AG09319 (cell line): Measurements from ENCODE around the gene ERC2.

ENCODE experiments used
- DNase-seq: peaks from one replicate; pipeline ENCODE4 v3.0.0-alpha.2; 2010; ENCODE audit warnings: low read depth; ENCODE audit errors: extremely low read depth
- TF ChIP-seq, protein P1 (sequence below): IDR thresholded peaks from 2 replicates; pipeline ENCODE4 v1.5.1; 2011; ENCODE audit warnings: low read depth, mild to moderate bottlenecking, inconsistent platforms, low read length, moderate library complexity

Gene ERC2

DNA sequence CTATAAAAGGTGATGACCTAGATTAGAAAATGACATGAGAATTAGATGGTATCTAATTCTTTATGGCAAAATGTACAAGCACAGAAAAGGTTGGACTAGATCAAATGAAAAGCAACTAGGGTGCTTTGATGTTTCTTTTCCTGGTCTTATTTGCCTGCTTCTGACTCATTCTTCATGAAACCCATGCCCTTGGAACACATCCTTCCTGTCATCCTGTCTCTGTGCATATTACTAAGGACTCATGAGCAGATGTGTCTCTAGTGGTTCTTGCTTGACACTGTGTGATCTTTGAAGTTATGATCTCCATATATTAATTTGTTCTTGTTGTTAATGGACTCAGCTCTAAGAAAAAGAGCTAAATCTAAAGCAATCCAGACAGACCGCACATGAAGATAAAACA lies 314.0 kb downstream of the ERC2 start:
- TF ChIP-seq, protein P1, sequence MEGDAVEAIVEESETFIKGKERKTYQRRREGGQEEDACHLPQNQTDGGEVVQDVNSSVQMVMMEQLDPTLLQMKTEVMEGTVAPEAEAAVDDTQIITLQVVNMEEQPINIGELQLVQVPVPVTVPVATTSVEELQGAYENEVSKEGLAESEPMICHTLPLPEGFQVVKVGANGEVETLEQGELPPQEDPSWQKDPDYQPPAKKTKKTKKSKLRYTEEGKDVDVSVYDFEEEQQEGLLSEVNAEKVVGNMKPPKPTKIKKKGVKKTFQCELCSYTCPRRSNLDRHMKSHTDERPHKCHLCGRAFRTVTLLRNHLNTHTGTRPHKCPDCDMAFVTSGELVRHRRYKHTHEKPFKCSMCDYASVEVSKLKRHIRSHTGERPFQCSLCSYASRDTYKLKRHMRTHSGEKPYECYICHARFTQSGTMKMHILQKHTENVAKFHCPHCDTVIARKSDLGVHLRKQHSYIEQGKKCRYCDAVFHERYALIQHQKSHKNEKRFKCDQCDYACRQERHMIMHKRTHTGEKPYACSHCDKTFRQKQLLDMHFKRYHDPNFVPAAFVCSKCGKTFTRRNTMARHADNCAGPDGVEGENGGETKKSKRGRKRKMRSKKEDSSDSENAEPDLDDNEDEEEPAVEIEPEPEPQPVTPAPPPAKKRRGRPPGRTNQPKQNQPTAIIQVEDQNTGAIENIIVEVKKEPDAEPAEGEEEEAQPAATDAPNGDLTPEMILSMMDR, result no peak
- no peak for DNase-seq

DNA sequence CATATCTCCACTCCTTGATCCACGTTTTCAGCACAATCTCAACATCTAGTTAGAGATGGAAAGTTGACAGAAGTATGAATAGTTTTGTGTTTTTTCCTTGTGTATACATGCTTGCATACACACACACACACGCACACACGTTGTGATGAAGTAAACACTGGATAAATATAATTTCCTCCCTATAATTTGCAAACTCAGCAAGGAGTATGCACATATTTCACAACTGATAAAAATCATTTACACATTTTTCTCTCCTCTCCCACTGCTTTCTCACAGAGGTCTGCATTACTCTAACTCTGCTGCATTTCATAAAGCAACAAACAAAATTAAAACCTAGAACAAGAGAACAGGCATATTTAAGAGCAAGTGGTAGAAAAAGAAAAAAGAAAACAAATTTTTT lies 320.9 kb downstream of the ERC2 start:
- DNase-seq, result no peak
- TF ChIP-seq, protein P1, result no peak

DNA sequence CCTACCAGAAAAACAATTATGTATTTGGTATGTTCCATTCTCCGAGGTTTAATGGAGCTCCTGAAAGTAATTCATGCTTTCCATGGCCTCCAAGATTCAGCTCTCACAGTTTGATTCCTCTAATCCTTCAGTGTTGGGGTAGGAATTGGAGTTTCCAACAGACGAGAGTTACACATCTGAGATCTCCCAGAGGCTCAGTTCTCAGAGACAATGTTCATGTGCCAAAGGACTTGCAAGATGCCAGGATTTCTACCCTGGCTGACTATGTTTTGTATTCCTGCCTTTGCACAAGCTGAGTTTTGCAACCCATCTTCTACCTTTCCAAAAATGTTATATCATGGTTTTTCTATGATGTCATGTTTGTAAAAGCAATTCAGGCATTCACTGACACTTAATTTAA lies 322.9 kb downstream of the ERC2 start:
- no peak for DNase-seq
- TF ChIP-seq, protein P1, result no peak

DNA sequence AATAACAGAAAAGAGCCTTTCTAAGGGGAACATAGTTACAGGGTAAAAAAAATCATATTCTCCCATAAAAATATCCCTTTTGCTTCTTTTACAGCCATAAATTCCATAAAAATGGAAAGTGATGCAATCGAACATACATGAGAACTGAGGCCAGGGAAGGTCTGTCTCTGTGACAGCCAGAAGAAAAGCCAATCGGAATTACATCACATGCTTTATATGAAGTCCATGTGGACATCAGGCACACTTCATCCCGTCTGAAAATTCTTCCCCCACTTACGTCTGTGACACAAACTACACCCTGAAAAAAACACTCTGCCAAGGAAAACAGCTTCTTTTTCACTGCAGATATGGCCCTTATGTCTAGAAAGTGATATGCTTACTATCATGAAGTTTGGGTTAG lies 323.5 kb downstream of the ERC2 start:
- DNase-seq, result no peak
- TF ChIP-seq, protein P1, result no peak

DNA sequence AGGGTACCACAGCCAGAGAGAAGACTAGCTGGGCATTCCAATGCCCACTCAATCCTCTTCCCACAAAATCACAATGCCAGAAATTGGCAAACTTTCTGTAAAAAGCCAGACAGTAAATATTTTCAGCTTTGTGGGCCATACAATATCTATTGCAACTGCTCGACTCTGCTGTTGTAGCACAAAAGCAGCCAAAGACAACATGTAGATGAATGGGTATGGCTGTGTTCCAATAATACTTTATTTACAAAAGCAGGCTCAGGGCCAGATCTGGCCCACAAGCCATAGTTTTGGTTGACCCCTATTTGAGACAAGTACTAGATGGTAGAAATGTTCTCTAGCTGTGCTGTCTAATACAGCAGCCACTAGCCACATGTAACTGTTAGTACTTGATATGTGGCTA lies 330.9 kb downstream of the ERC2 start:
- DNase-seq, result no peak
- TF ChIP-seq, protein P1, result no peak

DNA sequence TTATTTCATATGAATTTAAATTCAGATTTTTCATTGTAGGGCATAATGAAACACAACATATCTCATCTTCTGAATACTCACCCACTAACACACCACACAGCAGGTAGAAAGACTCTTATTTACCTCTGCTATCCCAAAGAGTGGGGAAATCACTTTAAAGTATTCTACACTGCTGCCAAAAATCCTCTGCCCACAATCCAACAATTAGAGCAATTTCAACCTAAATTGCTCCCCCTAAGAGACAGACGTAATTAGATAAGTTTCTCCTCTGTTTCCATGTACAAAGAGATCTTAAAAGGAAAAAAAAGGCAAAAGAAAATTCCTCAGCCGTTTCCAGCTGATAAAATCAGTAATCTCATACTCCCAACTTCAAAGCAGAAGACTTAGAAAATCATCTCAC lies 331.8 kb downstream of the ERC2 start:
- TF ChIP-seq, protein P1, result no peak
- DNase-seq, result no peak

DNA sequence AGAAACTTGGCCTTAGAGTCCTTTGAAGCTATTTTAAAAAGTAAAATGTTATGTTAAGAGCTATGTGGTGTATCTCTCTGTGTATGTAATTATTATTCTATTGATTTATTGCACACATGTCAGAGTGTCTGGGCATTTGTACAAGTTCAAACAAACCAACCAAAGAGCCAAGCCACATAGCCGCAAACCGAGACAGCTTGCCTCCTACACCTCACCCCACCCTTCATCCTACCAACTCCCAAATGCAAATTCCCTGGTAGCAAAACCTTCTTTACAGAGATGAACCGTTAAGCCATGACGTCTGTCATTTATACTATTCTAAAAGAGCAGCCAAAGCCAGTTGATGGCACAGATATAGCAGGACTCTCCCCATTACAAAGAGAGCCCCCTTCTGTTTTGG lies 332.3 kb downstream of the ERC2 start:
- no peak for DNase-seq
- TF ChIP-seq, protein P1, result no peak
